Activated B cell treated with CpG ODN at 0.5 μM for 24 hours (primary cell): ENCODE data around the gene DMC1. TPM values are rescaled to one million over a fixed set of nuclear protein-coding genes. Genes with fewer than 3 reads are reported as not detected.

ENCODE experiments used
- ATAC-seq: fragments of 200-7000 bp; cut with Tn5 transposase; one replicate; pipeline ENCODE4 v1.10.0; 2021; ENCODE audit warnings: low read depth, mild to moderate bottlenecking, moderate library complexity
- CTCF ChIA-PET: fragments of 350-600 bp; sonication (Branson Sonifier 250); formaldehyde crosslinking; loops from one replicate; lab custom pipeline; 2021; ENCODE audit warnings: antibody characterized with exemption; lab: Charles Lee
- POLR2A ChIA-PET: fragments of 350-600 bp; sonication (Branson Sonifier 250); formaldehyde crosslinking; loops from one replicate; lab custom pipeline; 2021; ENCODE audit warnings: antibody characterized with exemption; lab: Charles Lee
- DNase-seq: peaks from one replicate; pipeline ENCODE4 v3.0.0; 2022
- H3K27ac Mint-ChIP-seq: one replicate; pipeline ENCODE4 v1.8.0; 2020; ENCODE audit warnings: mixed read lengths
- H3K27me3 Mint-ChIP-seq: one replicate; pipeline ENCODE4 v1.8.0; 2021; ENCODE audit warnings: mixed read lengths
- H3K36me3 Mint-ChIP-seq: one replicate; pipeline ENCODE4 v1.8.0; 2021; ENCODE audit warnings: low read depth, mixed read lengths
- H3K4me1 Mint-ChIP-seq: one replicate; pipeline ENCODE4 v1.8.0; 2021; ENCODE audit warnings: mixed read lengths
- H3K4me3 Mint-ChIP-seq: one replicate; pipeline ENCODE4 v1.8.0; 2020; ENCODE audit warnings: mild to moderate bottlenecking, mixed read lengths
- H3K9me3 Mint-ChIP-seq: one replicate; pipeline ENCODE4 v1.8.0; 2020; ENCODE audit warnings: mixed read lengths
- intact Hi-C: fragments of 100-400 bp; cut with micrococcal nuclease; formaldehyde crosslinking; loops from one replicate; pipeline ENCODE4 v1.15.1; 2024
- total RNA-seq: library from RNA; stranded (reverse); gene quantifications from 2 replicates; pipeline ENCODE4 v1.2.3, GENCODE V29; 2022
- TF ChIP-seq, protein P1 (sequence below): fragments of 200-600 bp; IDR thresholded peaks from one replicate; pipeline ENCODE4 v1.8.0; 2022; ENCODE audit warnings: antibody characterized with exemption, mild to moderate bottlenecking

Gene DMC1
- total RNA-seq, 1 donor from 2014 or later: 0.91 TPM

DNA sequence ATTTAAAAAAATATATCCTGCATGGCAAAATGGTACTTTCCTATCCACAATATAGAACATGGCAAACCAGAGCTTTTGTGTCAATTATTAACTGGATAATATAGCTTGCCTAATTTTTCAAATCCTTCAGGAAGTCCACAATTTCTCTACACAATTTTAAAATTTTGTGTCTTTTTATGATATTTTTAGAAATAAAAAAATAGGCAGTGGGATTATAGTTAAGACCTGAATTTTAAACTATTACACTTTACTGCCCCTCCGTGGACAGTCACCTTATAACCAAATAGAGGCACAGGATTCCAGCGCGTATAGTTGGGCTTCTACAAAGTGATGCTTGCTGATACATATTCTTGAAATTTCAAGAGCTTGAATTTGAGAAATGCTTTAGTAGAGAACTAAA, 2.1 kb upstream of the DMC1 start:
- DNase-seq: no peak
- no peak overlapping the region for H3K27ac Mint-ChIP-seq
- ChIA-PET CTCF (interaction anchor here (0.5 to 7.0 kb wide), 11 partner anchors 20 to 522 kb away, joined by 3 to 77 read pairs (median 4); no protein-coding TSS in a partner anchor), POLR2A (interaction anchor here (0.6 to 1.5 kb wide), 2 partner anchors 520 to 528 kb away, joined by 4 to 8 read pairs; no protein-coding TSS in a partner anchor)
- peaks cover 17% of the 10 kb centered on the region for H3K4me1 Mint-ChIP-seq
- no peak overlapping the region for H3K4me3 Mint-ChIP-seq
- TF ChIP-seq, protein P1, sequence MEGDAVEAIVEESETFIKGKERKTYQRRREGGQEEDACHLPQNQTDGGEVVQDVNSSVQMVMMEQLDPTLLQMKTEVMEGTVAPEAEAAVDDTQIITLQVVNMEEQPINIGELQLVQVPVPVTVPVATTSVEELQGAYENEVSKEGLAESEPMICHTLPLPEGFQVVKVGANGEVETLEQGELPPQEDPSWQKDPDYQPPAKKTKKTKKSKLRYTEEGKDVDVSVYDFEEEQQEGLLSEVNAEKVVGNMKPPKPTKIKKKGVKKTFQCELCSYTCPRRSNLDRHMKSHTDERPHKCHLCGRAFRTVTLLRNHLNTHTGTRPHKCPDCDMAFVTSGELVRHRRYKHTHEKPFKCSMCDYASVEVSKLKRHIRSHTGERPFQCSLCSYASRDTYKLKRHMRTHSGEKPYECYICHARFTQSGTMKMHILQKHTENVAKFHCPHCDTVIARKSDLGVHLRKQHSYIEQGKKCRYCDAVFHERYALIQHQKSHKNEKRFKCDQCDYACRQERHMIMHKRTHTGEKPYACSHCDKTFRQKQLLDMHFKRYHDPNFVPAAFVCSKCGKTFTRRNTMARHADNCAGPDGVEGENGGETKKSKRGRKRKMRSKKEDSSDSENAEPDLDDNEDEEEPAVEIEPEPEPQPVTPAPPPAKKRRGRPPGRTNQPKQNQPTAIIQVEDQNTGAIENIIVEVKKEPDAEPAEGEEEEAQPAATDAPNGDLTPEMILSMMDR: no peak
- intact Hi-C loops: loop anchor here (1.0 to 5.0 kb wide), 7 partner anchors 85 to 520 kb away; partner anchors contain the start of genes CBY1, FAM227A and MAFF
- no peaks in the 10 kb centered on the region for H3K27me3 Mint-ChIP-seq
- H3K36me3 Mint-ChIP-seq: no peaks in the 10 kb centered on the region
- no peak for ATAC-seq
- H3K9me3 Mint-ChIP-seq: no peaks in the 10 kb centered on the region

DNA sequence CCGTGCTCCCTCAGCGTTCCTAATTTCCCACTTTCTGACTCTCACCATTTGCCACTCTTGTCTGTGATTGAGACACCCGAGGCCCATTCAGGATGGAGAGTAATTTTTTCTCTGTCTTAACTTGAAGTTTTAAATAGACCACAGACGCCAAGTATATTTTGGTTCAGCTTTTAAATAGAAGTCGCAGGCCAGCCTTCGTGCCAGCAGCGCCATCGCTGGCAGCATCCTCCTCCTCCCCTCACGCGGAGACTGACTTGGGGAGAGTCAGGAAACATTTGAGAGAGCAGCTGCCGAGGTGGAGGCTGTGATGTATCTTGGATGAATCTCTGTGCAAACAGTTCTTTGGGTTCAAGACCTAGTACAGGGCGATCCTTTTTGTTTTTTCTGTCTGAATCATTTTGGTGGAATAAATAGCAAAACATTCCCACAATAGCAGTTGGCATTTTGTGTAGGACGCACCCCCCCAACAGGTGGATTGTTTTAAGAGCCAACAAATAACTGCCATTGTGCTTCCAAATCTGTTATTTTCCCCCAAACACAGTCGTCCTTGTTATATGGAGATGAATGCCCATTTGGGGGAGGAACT, 889 bp upstream of the DMC1 start:
- POLR2A ChIA-PET: interaction anchor here (0.6 to 1.7 kb wide), 6 partner anchors 46 to 575 kb away, joined by 3 to 5 read pairs (median 3); no protein-coding TSS in a partner anchor
- H3K27me3 Mint-ChIP-seq: no peaks in the 10 kb centered on the region
- intact Hi-C loops: loop anchor here (1.0 to 5.0 kb wide), 11 partner anchors 65 to 514 kb away; partner anchors contain the start of genes CBY1, DDX17, FAM227A and GTPBP1
- TF ChIP-seq, protein P1: no peak
- peak overlapping the region; percentile 20 for H3K27ac Mint-ChIP-seq
- CTCF ChIA-PET: interaction anchor here (1.1 to 7.0 kb wide), 3 partner anchors 19 to 518 kb away, joined by 6 to 77 read pairs (median 6); no protein-coding TSS in a partner anchor
- peaks cover 17% of the 10 kb centered on the region for H3K4me1 Mint-ChIP-seq
- no peaks in the 10 kb centered on the region for H3K36me3 Mint-ChIP-seq
- no peak for ATAC-seq
- H3K9me3 Mint-ChIP-seq: no peaks in the 10 kb centered on the region
- H3K4me3 Mint-ChIP-seq: peak overlapping the region; percentile 82
- no peak for DNase-seq

DNA sequence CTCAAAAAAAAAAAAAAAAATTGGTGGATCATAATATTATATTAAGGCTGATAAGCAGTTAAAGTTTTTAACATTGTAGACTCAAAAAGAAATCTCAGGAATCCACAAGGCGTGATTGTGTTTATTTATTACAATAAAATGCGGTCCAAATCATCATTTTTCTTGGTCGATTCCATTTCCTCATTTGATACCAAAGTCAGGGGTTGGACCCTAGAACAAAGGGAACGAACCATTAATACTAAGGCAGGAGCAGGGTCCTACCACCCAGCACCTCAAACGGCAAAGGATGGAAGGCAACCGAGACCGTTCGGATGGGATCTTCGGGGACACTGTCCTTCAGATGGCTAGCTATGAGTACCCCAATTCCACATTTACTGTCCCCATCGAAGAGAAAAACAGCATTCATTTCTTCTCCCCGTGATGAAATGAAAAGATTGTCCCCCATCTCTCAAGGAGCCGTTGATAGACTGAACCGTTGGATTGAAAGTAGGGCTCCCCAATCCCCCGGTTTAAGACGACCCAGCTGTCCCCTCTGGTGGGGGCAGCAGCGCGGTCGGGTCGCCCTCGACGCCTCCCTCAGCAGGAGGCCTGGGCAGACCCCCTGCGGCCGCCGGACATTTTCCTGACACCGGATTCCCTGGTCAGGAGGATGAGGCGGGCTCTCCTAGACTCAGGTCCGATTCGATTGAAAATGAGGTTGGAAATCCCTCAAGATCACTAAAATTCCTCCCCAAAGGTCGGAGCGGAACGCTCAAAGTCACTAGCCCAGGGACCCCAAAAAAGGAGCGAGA, 607 bp downstream of the DMC1 start:
- ChIA-PET POLR2A (interaction anchor here (1.0 to 1.7 kb wide), 2 partner anchors 168 to 517 kb away, joined by 3 to 5 read pairs; no protein-coding TSS in a partner anchor), CTCF (no interaction called here)
- intact Hi-C loops: no loop called here
- ATAC-seq: no peak
- H3K9me3 Mint-ChIP-seq: no peaks in the 10 kb centered on the region
- H3K4me3 Mint-ChIP-seq: peak overlapping the region; percentile 82
- DNase-seq: no peak
- TF ChIP-seq, protein P1: no peak
- no peaks in the 10 kb centered on the region for H3K36me3 Mint-ChIP-seq
- H3K27ac Mint-ChIP-seq: peak overlapping the region; percentile 65
- H3K4me1 Mint-ChIP-seq: peaks cover 17% of the 10 kb centered on the region
- no peaks in the 10 kb centered on the region for H3K27me3 Mint-ChIP-seq

DNA sequence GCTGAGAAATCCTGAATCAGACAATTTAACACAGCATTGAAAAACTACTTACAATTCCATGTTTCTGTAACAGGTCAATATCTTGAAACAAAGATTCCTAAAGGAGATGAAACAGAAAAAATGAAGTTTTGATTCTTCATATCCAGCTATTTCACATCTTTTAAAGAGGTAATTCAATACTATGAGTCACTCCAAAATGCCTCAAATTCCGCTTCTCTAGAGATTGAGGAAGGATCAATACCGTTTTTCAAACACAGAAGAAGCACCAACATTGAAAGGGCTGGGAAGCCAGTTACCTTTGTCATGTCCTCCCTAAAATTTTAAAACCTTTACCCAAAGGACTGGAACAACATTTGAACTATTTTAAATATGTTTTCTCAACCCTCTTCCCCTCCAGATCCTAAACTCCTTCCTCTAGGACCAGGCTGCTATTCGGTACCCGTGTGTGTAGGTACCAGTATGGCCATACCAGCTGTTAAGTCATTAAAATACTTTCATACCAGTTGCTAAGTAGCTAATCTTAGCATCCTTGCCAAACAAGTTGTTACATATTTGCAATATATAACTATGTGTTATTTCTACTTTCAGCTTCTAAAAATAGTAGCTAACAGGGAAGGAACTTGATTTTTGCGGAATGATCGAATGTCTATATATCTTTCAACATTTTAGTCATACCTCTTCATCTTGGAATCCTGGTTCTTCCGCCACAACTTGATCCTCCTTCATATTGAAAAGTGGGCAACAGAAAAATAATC, 2.3 kb downstream of the DMC1 start:
- H3K4me1 Mint-ChIP-seq: peaks cover 17% of the 10 kb centered on the region
- no peak overlapping the region for H3K4me3 Mint-ChIP-seq
- intact Hi-C loops: no loop called here
- no peak for DNase-seq
- no peak for ATAC-seq
- H3K9me3 Mint-ChIP-seq: no peaks in the 10 kb centered on the region
- no peaks in the 10 kb centered on the region for H3K36me3 Mint-ChIP-seq
- no peak overlapping the region for H3K27ac Mint-ChIP-seq
- CTCF ChIA-PET: interaction anchor here (0.9 kb wide), 1 partner anchor 515 kb away, joined by 3 read pairs; no protein-coding TSS in a partner anchor
- TF ChIP-seq, protein P1: no peak
- H3K27me3 Mint-ChIP-seq: no peaks in the 10 kb centered on the region
- POLR2A ChIA-PET: no interaction called here
